GM13976 (cell line): ENCODE measurements around the gene ARTN.

Source experiments
- DNase-seq: peaks from one replicate; pipeline ENCODE4 v3.0.0; 2012; ENCODE audit warnings: low spot score
- in situ Hi-C: fragments of 300-500 bp; cut with MboI; formaldehyde crosslinking; loops from one replicate; pipeline ENCODE4 v1.12.0; 2022; ENCODE audit warnings: low sequenced_read_pairs, mixed read lengths, inconsistent platforms; ENCODE audit not compliant: unreplicated experiment
- TF ChIP-seq, protein P1 (sequence below): IDR thresholded peaks from 2 replicates; pipeline ENCODE4 v1.5.1; 2012; ENCODE audit warnings: borderline replicate concordance, mild to moderate bottlenecking; ENCODE audit not compliant: insufficient read depth; ENCODE audit errors: extremely low read depth, missing control alignments, control extremely low read depth

ARTN gene

DNA sequence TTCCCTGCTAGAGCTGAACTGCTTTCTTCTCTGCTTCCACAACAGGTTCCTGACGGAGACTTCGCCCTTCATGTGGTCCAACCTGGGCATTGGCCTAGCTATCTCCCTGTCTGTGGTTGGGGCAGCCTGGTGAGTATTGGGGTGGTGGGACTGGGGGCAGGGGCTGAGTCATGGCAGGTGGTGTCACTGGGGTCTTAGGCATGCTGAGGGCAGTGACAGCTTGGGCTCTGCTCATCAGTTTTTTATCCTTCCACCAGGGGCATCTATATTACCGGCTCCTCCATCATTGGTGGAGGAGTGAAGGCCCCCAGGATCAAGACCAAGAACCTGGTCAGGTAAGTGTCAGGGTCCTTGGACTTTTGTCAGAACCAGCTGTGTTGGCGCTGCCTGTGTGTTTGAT lies 42.4 kb downstream of the ARTN start:
- no peak for DNase-seq
- TF ChIP-seq, protein P1, sequence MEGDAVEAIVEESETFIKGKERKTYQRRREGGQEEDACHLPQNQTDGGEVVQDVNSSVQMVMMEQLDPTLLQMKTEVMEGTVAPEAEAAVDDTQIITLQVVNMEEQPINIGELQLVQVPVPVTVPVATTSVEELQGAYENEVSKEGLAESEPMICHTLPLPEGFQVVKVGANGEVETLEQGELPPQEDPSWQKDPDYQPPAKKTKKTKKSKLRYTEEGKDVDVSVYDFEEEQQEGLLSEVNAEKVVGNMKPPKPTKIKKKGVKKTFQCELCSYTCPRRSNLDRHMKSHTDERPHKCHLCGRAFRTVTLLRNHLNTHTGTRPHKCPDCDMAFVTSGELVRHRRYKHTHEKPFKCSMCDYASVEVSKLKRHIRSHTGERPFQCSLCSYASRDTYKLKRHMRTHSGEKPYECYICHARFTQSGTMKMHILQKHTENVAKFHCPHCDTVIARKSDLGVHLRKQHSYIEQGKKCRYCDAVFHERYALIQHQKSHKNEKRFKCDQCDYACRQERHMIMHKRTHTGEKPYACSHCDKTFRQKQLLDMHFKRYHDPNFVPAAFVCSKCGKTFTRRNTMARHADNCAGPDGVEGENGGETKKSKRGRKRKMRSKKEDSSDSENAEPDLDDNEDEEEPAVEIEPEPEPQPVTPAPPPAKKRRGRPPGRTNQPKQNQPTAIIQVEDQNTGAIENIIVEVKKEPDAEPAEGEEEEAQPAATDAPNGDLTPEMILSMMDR: no peak
- in situ Hi-C loops: no loop called here

DNA sequence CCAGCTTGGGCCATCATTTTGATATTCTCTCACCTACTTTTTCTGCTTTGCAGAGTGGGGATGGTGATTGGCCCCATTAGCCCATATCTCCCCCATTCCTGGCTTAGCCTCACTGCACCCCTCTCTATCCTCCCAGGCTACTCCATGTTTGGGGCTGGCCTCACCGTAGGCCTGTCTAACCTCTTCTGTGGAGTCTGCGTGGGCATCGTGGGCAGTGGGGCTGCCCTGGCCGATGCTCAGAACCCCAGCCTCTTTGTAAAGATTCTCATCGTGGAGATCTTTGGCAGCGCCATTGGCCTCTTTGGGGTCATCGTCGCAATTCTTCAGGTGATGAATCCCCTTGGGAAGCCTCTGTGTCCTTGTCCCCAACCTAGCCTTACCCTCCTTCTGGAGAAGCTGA lies 43.3 kb downstream of the ARTN start:
- in situ Hi-C loops: no loop called here
- TF ChIP-seq, protein P1: no peak
- no peak for DNase-seq

DNA sequence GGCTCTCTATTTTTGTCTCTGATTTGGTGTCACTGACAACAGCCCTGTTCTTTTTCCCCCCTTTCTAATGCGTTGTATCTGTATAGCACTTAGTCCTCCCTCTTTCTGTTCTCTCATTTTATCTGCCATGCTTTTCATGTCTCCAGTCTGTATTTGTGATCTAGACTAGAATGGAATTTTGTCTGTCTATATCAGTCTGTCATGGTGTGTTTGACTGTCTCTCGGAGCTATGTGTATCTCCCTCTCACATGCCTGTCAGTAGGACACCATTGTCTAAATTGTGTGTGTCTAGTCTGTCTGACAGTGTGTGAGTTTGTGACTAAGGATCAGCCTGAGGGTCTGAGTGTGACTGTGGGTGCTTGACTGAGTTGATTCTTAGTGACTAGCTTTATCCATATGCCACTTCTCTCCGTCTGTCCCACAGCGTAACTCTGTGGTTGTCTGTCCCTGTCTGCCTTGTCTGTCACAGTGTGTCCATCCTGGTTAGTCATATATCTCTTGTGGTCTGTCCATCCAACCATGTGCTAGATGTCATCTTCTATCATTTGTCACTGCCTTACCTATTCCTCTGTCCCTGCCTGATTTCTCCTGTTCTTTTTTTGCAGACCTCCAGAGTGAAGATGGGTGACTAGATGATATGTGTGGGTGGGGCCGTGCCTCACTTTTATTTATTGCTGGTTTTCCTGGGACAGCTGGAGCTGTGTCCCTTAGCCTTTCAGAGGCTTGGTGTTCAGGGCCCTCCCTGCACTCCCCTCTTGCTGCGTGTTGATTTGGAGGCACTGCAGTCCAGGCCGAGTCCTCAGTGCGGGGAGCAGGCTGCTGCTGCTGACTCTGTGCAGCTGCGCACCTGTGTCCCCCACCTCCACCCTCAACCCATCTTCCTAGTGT lies 44.0 kb downstream of the ARTN start:
- no peak for DNase-seq
- in situ Hi-C loops: no loop called here
- TF ChIP-seq, protein P1: no peak

DNA sequence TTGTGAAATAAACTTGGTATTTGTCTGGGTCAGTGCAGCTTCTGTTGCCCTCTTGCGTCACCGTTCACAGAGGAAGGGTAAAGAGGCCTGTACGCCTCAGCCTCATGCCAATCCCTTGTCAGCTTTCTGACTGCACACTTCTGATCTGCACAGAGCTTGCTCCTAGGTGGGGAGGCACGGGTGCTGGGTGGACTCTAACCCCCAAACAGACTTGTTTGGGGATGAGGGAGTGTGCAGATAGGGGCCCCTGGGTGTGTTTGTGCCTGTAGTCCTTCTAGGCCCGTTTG lies 44.6 kb downstream of the ARTN start:
- in situ Hi-C loops: no loop called here
- DNase-seq: no peak
- TF ChIP-seq, protein P1: no peak

DNA sequence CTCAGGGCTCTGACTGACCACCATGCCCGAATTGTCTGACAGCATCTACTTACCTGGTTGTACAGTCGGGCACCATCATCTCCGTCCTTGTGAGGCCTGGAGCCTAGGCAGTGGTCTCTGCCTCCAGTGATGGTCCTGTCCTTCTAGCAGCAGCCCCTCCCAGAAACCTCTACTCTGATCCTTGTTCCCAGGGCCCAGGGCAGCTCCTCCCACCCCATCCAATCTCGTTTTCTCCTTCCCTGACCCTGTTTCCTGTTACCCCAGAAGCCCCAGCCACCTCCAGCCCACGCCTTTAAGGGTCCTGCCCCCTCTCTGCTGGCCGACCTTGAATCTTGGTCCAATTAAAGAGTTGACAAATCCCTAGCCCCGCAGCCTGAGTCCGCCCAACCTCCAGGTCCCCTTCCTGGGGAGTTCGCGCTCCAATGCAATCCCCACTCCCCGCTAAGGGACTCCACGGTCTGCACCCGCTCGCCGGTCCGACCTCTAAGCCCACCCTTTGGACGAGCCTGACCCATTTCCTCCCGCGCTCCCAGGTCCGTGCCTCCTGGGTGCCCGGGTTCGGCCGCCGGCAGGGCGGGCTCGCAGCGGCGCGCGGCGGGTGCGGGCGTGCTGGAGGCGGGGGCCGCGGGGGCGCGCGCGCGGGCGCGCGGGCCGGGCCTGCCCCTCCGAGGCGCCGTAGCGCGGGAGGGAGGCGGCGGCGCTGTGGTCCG lies 45.1 kb downstream of the ARTN start, which contains the start of gene B4GALT2:
TSS of gene B4GALT2 (plus strand) at position 660 of the 710 bp plus-strand sequence. CDS start 1,951 bp downstream, outside the sequence.
- in situ Hi-C loops: no loop called here
- TF ChIP-seq, protein P1: no peak
- peak; percentile 87 for DNase-seq

DNA sequence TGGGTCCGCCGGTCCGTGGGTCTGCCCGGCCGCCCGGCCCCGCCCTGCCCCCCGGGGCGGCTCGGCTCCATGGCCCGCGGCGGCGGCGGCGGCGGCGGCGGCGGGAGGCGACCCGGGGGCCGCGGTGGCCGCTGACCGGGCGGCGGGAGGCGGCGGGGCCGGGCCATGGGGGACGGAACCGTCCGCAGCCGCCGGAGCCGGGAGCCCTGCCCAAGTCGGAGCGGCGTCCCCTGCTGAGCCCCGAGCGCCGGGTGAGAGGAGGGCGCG lies 45.6 kb downstream of the ARTN start:
- TF ChIP-seq, protein P1: no peak
- in situ Hi-C loops: no loop called here
- peak; percentile 48 for DNase-seq
